Colonic mucosa (tissue), 4 donors: ENCODE data around the gene MYOC. TPM values are rescaled to one million over a fixed set of nuclear protein-coding genes. Genes with fewer than 3 reads are reported as not detected.
"Not testable (repeated sequence)": the region's sequence is repeated elsewhere in the genome, so short reads cannot be mapped to it uniquely, and the experiment has no call there.

ENCODE experiments used
- DNase-seq: peaks from one replicate; pipeline ENCODE4 v3.0.0-alpha.2; 2020
- H3K27ac ChIP-seq: fragments of 200-600 bp; one replicate; pipeline ENCODE4 v1.8.0; 2021
- H3K27me3 ChIP-seq: fragments of 200-600 bp; one replicate; pipeline ENCODE4 v1.8.0; 2021
- H3K36me3 ChIP-seq: fragments of 200-600 bp; one replicate; pipeline ENCODE4 v1.8.0; 2021
- H3K4me1 ChIP-seq: fragments of 200-600 bp; one replicate; pipeline ENCODE4 v1.8.0; 2021; ENCODE audit warnings: mild to moderate bottlenecking
- H3K4me3 ChIP-seq: fragments of 200-600 bp; one replicate; pipeline ENCODE4 v1.8.0; 2021
- H3K9ac ChIP-seq, 2 donors: one replicate each; pipeline ENCODE4 v1.7.0; 2013; ENCODE audit warnings: control low read depth in 2 of 2, low read depth in 2 of 2, low read length in 2 of 2
- H3K9me3 ChIP-seq: fragments of 200-600 bp; one replicate; pipeline ENCODE4 v1.8.0; 2021
- CTCF ChIP-seq: fragments of 200-600 bp; IDR thresholded peaks from one replicate; pipeline ENCODE4 v1.8.0; 2022; ENCODE audit warnings: antibody characterized with exemption, mild to moderate bottlenecking
- intact Hi-C: fragments of 100-400 bp; cut with DNase I; formaldehyde crosslinking; loops from one replicate; pipeline ENCODE4 v1.14.1; 2022
- total RNA-seq, 2 donors: library from RNA; stranded (reverse); fragmentation: NEBNext Ultra II Directional in 1 of 2; extraction: Animal tissue kit (Norgen Biotek cat#: 25700) in 1 of 2; gene quantifications; one replicate each; pipeline ENCODE4 v1.2.1, GENCODE V29; 2021
- donor health status: healthy.
- donor health status: DM: no; HTN: no; CAD: no.
- donor health status: DM: no; HTN: no; CAD: no.

Gene MYOC
- total RNA-seq, 2 donors from 2014 or later, result 0.62 to 1.3 TPM

GRCh38 chr1:171627020-171627419 is 25.5 kb downstream of the MYOC start:
- no peak overlapping the region for H3K27ac ChIP-seq
- intact Hi-C loops, result no loop called here
- no peaks in the 10 kb centered on the region for H3K9me3 ChIP-seq
- H3K9ac ChIP-seq, result no peak overlapping the region
- TF ChIP-seq CTCF, result no peak
- no peak overlapping the region for H3K4me3 ChIP-seq
- DNase-seq, result no peak
- H3K27me3 ChIP-seq, result no peaks in the 10 kb centered on the region
- H3K36me3 ChIP-seq, result no peaks in the 10 kb centered on the region
- no peaks in the 10 kb centered on the region for H3K4me1 ChIP-seq

DNA sequence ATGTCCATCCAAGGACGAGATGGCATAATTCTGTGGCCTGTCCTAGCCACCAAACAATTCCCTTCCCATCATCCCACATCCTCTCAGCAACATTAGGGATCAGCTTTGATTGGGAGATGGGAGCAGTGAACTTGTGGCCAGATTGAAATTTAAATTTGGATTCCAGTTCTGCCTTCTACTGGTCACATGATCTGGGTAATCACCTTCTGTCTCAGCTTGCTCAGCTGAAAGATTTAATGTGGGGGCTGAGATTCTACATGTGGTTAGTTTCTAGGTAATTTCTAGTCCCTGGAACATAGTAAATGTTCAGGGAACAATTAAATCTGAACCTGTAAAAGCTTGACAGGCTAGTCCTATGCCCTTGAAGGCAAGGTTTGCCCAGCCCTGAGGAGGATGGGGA is 27.3 kb downstream of the MYOC start:
- Histone ChIP-seq H3K4me3 (no peak overlapping the region), H3K9ac (no peak overlapping the region), H3K36me3 (no peaks in the 10 kb centered on the region), H3K27me3 (no peaks in the 10 kb centered on the region), H3K4me1 (no peaks in the 10 kb centered on the region), H3K9me3 (no peaks in the 10 kb centered on the region), H3K27ac (no peak overlapping the region)
- no peak for DNase-seq
- intact Hi-C loops, result no loop called here
- no peak for TF ChIP-seq CTCF

GRCh38 chr1:171623651-171624331 is 28.7 kb downstream of the MYOC start:
- Histone ChIP-seq H3K27ac (no peak overlapping the region), H3K4me1 (no peaks in the 10 kb centered on the region), H3K9me3 (no peaks in the 10 kb centered on the region), H3K27me3 (no peaks in the 10 kb centered on the region), H3K36me3 (no peaks in the 10 kb centered on the region), H3K9ac (no peak overlapping the region), H3K4me3 (no peak overlapping the region)
- intact Hi-C loops, result no loop called here
- no peak for TF ChIP-seq CTCF
- DNase-seq, result no peak

DNA sequence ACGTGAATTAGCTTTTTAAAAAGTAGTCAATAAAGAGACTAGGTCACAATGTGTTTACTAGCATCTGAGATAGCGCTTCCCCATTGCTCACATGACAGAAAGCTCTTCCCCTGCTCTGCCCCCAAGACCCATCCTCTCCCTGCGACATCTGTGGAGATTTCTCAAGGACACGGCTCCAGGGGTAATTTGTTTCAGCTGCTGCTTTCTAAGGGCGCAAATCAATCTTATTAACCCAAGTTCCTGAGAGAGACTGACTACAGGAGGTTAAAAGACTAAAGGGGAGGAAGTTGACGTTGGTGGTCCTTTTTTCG is 30.4 kb downstream of the MYOC start, which contains the start of gene MYOCOS:
TSS of gene MYOCOS (plus strand) at position 92 of the 311 bp plus-strand sequence. CDS start 1,641 bp downstream, outside the sequence.
- Histone ChIP-seq H3K27ac (no peak within 1 kb of the TSS), H3K36me3 (no peaks in the 10 kb centered on the region), H3K27me3 (no peaks in the 10 kb centered on the region), H3K4me3 (no peak within 1 kb of the TSS), H3K9me3 (no peaks in the 10 kb centered on the region), H3K9ac (no peak within 1 kb of the TSS), H3K4me1 (no peaks in the 10 kb centered on the region)
- TF ChIP-seq CTCF, result no peak
- intact Hi-C loops, result no loop called here
- DNase-seq, result no peak

DNA sequence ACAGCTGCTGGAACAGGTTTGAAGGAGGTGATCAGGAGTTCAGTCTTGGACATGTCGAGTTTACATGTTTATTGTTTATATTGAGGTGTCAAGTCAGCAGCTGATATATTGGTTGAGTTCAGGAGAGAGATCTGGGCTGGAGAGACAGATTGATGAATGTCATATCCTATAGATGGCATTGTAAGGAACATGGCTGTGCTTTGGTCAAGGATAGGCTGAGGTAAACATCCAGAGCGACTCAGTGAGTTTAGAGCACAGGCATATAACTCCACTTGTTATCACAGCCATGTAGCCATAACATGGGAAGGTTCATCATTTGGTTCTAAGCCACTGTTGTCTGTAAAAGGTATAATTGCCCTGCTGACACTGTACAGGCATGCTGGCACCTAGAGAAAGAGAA is 35.9 kb downstream of the MYOC start:
- H3K27me3 ChIP-seq, result no peaks in the 10 kb centered on the region
- H3K4me3 ChIP-seq, result no peak overlapping the region
- H3K36me3 ChIP-seq, result no peaks in the 10 kb centered on the region
- intact Hi-C loops, result no loop called here
- no peak overlapping the region for H3K9ac ChIP-seq
- H3K4me1 ChIP-seq, result no peaks in the 10 kb centered on the region
- H3K9me3 ChIP-seq, result no peaks in the 10 kb centered on the region
- TF ChIP-seq CTCF, result no peak
- no peak overlapping the region for H3K27ac ChIP-seq
- DNase-seq, result no peak

- H3K27me3 ChIP-seq, intact Hi-C loops, H3K4me3 ChIP-seq, H3K9me3 ChIP-seq, H3K4me1 ChIP-seq, H3K36me3 ChIP-seq, H3K9ac ChIP-seq, H3K27ac ChIP-seq, DNase-seq: not testable (repeated sequence)
Observed at GRCh38 chr1:171615122-171615906, 37.2 kb downstream of the MYOC start.
